Measurements from ENCODE around the gene ATP10B.

The ATP10B gene

DNA sequence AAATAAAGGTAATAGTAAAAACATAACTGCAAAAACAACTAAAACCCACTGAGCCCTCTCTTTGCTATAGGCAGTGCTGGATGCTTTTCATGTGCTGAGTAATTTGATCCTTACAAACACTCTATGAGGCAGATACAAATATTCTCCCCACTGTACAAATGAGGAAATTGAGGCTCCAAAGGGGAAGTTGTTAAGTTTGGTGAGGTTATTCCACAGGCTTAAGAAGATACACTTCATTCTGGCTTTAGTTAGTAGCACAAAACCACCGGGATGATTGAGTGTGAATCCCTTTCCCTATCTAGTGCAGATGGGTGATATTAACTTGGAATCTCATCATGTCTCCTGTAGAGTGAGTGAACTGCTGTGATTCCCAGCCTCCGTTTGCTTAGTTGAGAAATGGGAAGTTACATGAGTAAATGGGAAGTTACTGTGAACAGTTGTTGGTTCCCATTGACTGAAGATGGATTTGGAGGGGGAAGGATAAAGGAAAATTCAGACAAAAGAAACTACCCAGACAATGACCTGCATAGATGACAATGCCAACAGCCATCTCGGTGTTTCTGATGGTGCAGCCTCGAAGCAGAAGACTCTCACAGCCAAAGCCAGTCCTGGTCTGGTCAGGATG is 208.3 kb downstream of the ATP10B start:
- DNase-seq (ENCODE audit: insufficient read length, low spot score) (no peak), FAIRE-seq (no peak)

GRCh38 chr5:160641405-160641804 is 210.6 kb downstream of the ATP10B start:
- DNase-seq (ENCODE audit: insufficient read length, low spot score) (no peak), FAIRE-seq (no peak)

- DNase-seq (ENCODE audit: insufficient read length, low spot score): no peak
These were observed 211.6 kb downstream of the ATP10B start for GRCh38 chr5:160640406-160640805.

DNA sequence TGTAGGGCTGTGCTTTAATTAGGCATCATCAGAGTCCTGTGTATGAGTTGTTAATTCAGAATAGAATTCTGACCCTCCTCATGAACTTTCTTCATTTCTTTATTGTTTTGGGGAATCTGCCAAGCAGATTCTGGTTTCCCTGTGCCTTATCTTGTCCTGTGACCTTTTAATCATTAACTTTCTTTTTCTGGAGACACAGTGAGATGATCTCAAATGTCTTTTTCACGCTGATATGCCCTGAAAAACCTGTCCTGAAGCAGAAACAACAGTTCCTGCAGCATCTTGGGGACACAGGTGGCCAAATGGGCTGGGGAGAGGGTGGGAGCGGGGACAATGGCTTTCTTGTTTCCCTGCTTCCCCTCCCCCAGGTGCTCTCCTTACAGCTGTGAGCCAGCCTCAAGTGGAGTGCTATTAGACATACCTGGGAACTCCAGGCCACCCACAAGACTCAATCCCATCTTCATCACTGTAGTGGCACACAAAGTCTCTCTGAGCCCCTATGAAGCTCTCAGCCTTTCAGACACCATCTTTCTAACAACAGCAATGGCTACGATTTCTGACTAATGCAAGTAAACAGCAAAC is 213.8 kb downstream of the ATP10B start:
- no peak for DNase-seq (ENCODE audit: insufficient read length, low spot score)
- no peak for FAIRE-seq

More at GRCh38 chr5:160640406-160640805, 211.6 kb downstream of the ATP10B start:
- FAIRE-seq: no peak

- DNase-seq (ENCODE audit: insufficient read length, low spot score): no peak
- FAIRE-seq: no peak
These were observed 214.5 kb downstream of the ATP10B start for GRCh38 chr5:160637357-160638090.

DNA sequence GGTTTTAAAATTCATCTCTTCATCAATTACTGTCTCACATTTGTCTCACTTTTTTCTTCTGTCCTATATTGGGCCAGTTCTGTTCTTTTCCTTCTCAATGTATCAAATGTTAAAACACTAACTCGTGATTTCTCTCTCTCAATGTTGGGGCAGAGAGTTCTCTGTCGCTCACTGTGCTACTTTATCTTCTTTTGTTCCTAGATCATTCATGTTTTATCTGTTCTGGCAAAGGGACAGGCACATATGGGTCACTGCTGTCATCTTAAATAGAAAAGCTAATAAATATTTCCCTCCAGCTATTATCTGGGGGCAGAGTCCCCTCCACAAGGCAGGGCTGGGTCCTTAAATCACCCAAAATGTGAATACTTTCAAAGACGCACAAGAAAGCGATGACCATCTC is 216.3 kb downstream of the ATP10B start:
- FAIRE-seq (no peak), DNase-seq (ENCODE audit: insufficient read length, low spot score) (no peak)

DNA sequence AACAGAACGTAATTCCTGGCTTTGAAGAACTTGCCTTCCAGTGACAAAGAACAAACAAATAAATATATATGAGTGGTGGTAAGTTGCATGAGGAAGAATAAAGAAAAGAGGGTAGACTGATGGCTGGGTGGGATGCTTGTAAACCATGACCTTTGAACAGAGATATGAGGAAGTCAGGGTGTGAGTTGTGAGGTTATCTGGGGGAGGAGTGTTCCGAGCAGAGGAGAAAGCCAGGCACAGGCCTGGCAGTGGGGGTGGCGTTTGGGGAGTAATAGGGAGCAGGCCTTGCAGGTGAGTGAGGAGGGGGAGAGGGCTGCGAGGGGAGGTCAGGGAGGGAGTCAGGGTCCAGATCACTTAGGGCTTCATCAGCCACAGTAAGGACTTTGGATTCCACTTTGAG is 217.0 kb downstream of the ATP10B start:
- FAIRE-seq: no peak
- no peak for DNase-seq (ENCODE audit: insufficient read length, low spot score)

DNA sequence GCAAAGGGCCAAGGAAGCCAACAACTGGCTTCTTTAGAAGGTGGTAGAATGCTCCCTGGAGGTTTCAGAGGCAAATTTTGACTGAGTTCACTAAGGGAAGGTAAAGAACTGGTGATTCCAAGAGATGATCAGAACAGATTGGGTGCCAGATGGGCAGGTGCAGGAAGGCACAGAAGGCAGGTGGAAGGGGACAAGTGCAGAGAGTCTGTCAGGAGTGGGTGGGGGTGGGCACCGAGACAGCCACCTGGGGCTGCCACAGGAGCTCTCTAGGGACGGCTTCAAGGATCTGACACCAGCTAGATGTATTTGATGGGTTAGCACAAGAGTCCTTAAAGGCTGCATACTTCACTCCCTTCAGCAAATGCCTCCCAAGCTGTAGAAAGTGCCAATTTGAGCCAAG is 223.0 kb downstream of the ATP10B start:
- no peak for DNase-seq (ENCODE audit: insufficient read length, low spot score)
- no peak for FAIRE-seq

GRCh38 chr5:160628619-160628968 is 223.4 kb downstream of the ATP10B start:
- DNase-seq (ENCODE audit: insufficient read length, low spot score) (no peak), FAIRE-seq (no peak)

DNA sequence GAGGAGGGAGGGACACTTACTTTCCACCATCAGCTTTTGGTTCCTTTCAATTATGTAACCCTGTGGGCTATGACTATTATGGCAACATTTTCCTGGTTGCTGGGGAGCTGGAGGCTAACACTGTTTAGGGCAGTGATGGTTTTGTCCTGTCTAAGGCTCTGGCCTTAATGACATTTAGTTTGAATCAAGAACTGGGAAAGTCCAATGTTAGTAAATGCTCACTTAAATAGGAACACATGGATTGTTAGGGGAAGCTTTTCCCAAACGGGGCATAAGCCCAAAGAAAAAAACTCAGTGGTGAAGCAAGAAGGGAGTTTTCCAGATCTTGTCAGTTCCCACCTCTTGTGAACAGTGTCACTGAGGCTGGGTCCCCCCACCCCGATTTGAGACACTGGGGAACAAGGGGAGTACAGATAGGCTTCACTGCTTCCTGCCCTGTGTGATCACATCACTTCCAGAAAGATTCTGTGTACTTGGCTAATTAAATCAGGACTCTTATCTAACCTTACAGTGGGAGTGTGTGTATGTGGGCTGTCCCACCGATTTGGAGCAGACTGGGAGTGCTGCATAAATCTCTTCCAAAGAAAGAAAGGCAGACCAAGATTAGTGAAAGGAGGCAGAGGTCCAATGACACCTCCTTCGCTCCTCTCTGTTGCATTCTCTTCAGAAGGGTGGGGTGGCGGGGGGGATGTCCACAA is 223.9 kb downstream of the ATP10B start:
- FAIRE-seq (no peak), DNase-seq (ENCODE audit: insufficient read length, low spot score) (no peak)

- DNase-seq (ENCODE audit: insufficient read length, low spot score) (no peak), FAIRE-seq (no peak)
These were observed 225.7 kb downstream of the ATP10B start for GRCh38 chr5:160626322-160626721.

GRCh38 chr5:160621526-160621925 is 230.5 kb downstream of the ATP10B start:
- no peak for DNase-seq (ENCODE audit: insufficient read length, low spot score)
- no peak for FAIRE-seq

DNA sequence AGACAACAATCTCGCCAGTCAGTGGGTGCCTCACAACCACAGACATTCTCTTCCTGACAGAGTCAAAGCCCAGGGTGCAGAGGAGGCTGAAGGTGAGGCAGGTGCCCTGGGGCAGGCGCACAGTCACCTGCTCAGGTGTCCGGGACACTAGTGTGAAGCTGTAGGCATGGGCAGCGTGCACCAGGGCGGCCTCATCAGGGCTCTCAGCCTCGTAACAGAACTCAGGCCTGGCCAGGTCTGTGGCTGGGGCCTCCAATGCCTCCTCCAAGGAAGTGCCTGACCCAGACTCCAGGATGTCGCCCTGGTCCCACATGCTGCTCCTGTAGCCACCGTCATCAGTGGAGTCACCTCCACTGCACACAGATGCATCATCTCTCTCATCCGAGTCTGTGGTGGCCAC is 231.6 kb downstream of the ATP10B start:
- DNase-seq (ENCODE audit: insufficient read length, low spot score) (no peak), FAIRE-seq (no peak)

DNA sequence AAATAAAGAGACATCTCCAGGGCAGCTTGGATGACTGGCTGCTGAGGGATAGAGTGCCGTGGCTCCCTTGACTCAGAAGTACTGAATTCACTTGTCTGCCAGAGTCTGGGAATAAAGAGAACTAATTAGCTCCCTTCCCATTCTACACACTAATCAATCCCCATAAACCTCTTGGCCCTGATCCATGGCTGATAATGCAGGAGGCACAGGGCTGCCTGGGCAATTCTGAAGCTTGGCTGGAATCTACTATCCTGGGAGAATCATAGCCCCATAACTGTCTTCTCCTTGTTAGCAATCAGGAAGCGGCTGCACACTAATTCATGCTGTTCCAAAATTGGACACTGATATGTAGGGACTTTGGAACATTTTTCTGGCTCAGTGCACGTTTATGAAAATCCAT is 232.6 kb downstream of the ATP10B start:
- DNase-seq (ENCODE audit: insufficient read length, low spot score) (no peak), FAIRE-seq (no peak)

DNA sequence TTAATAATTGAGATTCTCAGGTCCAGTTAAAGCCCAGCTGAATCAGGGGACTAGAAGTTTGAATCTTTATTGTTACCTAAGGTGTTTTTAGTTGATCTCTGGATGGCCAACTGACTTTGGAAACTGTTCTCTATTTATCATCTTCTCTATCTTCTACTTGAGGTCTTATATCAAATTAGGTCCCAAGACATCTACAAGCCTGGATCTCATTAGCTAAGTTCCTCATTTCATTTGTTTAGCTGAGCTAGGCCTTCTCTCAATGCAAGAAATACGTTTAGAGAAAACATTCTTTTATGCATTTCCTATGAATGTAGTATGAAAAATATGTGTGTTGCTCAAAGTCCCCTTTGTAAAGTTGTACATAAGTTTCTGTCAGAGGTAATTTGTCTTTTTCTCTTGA is 233.7 kb downstream of the ATP10B start:
- no peak for DNase-seq (ENCODE audit: insufficient read length, low spot score)
- FAIRE-seq: no peak

GRCh38 chr5:160616712-160617497 is 235.1 kb downstream of the ATP10B start:
- DNase-seq (ENCODE audit: insufficient read length, low spot score): no peak
- FAIRE-seq: no peak

DNA sequence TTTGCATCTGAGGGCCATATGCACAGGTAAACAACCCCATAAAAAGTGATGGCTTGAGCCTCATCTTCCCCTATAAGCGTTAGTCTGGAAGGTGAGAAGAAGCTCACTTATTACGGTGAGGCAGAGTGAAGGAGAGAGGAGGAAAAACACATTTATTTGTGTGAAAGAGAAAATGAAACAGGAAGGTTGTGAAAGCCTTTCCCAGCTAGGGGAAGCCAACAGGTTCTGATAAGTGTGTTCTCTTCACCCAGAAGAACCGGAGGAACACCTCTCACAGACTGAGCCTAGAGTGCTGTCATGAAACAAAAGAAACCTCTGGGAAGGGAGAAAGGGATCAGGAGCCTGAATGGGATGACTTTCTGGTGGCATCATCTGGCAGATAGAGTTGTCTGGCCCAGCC is 237.9 kb downstream of the ATP10B start:
- FAIRE-seq: no peak
- DNase-seq (ENCODE audit: insufficient read length, low spot score): no peak

GRCh38 chr5:160605266-160605665 is 246.7 kb downstream of the ATP10B start:
- DNase-seq (ENCODE audit: insufficient read length, low spot score): no peak
- FAIRE-seq: no peak

- DNase-seq (ENCODE audit: insufficient read length, low spot score): no peak
- FAIRE-seq: no peak
These were observed 247.5 kb downstream of the ATP10B start for GRCh38 chr5:160604484-160604883.

DNA sequence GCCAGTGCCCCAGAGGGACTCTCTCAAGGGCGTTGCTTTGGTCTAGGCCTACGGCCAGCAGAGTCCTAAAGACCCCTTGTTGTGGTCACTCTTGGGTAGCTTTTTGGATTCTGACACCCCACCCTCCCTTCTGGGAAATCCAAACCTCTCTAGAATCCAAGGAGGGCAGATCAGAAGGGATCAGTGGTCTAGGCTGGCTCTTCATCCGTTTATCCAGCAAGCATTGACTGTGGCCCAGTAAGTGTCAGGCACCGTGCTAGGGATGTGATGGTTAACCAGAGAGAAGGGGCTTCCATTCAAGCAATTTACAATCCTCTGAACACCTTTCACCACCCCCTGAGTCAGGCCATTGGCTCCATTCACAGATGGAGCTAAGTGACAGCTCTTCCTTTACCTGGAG is 249.3 kb downstream of the ATP10B start:
- FAIRE-seq (no peak), DNase-seq (ENCODE audit: insufficient read length, low spot score) (no peak)

- DNase-seq (ENCODE audit: insufficient read length, low spot score): no peak
- FAIRE-seq: no peak
These were observed 251.0 kb downstream of the ATP10B start for GRCh38 chr5:160601046-160601445.
